ENCODE results near the gene ADA.

GRCh38 chr20:44572551-44573500 is 78.7 kb downstream of the ADA start:
- TF ChIP-seq, protein P1, sequence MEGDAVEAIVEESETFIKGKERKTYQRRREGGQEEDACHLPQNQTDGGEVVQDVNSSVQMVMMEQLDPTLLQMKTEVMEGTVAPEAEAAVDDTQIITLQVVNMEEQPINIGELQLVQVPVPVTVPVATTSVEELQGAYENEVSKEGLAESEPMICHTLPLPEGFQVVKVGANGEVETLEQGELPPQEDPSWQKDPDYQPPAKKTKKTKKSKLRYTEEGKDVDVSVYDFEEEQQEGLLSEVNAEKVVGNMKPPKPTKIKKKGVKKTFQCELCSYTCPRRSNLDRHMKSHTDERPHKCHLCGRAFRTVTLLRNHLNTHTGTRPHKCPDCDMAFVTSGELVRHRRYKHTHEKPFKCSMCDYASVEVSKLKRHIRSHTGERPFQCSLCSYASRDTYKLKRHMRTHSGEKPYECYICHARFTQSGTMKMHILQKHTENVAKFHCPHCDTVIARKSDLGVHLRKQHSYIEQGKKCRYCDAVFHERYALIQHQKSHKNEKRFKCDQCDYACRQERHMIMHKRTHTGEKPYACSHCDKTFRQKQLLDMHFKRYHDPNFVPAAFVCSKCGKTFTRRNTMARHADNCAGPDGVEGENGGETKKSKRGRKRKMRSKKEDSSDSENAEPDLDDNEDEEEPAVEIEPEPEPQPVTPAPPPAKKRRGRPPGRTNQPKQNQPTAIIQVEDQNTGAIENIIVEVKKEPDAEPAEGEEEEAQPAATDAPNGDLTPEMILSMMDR (IDR thresholded peaks at IDR 0.05): no peak
- TF ChIP-seq POLR2A (IDR thresholded peaks at IDR 0.05): no peak
